HG03159 (cell line): Measurements from ENCODE around the gene CD2.

Experiments
- ATAC-seq: cut with Tn5 transposase; IDR thresholded peaks from one replicate; pipeline ENCODE4 v1.9.1; 2021; ENCODE audit warnings: mild to moderate bottlenecking, moderate library complexity; ENCODE audit not compliant: unreplicated experiment

Gene CD2

DNA sequence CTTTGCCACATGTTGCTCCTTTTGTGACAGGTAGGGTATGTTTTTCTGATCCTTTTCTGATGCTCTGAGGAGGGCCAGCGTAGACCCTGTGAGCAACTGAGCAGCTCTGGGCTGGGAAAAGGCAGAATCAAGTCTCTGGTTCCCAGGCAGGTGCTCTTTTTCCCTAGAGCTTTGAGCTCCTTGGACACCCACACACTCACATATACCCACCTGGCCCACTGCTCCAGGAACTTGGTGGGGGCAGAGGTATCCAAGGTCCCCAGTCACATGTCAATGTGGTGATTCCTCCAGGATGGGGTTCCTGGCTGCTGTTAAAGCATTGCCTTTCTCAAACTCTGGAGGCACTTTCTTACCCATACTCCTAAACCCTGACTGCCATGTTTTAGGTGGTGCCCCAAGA is 5.4 kb downstream of the CD2 start:
- no peak for ATAC-seq

DNA sequence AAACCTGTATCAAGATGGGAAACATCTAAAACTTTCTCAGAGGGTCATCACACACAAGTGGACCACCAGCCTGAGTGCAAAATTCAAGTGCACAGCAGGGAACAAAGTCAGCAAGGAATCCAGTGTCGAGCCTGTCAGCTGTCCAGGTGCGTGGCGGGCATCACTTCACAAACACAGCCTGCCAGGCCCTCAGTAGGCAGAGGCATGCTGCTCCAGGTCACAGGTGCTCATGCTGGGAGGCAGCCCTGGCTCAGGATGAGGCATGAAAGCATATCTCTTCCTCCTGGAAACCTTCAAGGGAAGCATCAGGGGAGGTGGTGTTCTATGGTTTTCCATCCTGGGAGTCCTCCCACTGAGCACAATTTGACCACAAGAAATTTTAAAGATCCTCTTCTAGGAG is 6.3 kb downstream of the CD2 start:
- ATAC-seq, result no peak

GRCh38 chr1:116760996-116761665 is 6.9 kb downstream of the CD2 start:
- no peak for ATAC-seq

GRCh38 chr1:116762281-116762680 is 8.1 kb downstream of the CD2 start:
- no peak for ATAC-seq

GRCh38 chr1:116762781-116763115 is 8.5 kb downstream of the CD2 start:
- no peak for ATAC-seq

DNA sequence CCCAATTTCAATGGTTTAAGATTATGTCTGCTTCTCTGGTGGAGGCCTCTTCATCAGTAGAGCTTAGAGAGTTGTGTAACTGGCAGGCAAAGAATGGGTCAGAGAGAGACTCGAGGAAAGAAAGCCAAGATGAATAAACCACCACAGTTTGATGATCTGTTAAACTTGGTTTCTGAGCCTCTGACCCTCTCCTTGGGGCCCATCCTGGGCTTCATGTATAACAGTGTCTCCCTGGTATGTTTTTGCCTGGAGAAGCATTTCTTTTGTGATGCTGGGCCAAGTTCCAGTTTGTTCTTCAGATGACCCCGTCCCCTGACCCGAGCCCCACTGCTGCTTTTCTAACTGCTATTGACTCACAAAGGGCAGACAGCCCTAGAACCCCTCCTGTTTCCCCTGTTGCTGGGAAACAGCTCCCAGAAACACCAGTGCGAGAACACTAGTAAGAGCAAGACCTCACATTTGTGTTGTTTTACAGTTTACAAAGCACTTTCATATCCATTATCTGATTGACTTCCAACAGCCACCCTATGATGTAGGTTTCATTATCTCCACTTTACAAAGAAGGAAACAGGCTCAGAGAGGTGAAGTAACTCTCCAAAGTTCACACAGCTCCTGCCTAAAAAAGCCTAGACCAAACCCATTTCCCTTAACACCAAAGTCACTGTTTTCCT is 9.0 kb downstream of the CD2 start:
- ATAC-seq, result no peak

DNA sequence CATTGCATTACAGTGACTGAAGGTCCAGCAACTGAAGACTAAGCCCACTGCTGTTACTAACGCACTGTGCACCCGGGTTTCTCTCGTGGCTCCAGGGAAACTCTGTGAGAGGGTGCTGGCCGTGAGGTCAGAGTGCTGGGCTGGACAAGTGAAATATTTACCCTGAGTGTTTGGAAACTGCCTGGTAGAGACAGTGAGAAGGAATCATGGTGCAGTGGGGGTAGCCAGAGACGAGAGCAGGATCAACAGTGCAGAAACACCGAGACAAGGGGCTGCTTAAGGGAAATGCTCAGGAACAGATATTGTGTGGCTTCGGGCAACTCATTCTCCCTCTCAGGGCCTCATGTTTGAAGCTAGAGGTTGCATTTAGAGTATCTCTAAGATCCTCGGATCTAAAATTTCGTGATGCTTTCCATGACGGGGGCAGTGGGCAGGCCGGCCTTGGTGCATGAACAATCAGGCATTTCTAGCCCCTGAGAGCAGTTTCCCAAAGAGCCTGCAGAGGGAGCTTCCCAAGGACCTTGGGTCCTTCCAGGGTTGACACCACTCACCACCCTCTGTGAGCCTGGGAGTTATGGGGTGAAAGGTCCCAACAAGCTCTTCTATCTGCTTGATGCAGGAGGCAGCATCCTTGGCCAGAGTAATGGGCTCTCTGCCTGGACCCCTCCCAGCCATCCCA is 9.7 kb downstream of the CD2 start:
- ATAC-seq, result no peak

DNA sequence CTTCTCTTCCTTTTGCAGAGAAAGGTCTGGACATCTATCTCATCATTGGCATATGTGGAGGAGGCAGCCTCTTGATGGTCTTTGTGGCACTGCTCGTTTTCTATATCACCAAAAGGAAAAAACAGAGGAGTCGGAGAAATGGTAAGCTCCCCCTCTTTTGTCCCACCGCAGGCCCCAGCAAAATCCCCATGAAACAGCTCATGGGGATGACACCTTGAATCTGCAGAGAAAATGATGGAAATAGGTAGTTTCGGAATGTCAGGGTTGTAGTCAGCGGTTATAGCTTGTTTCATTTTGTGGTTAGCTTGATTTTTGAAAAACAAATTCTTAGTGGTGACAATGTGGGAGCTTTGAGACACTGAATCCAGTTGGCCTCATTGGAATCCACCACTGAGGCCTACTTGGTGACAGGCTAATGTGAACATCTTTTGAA is 10.3 kb downstream of the CD2 start:
- no peak for ATAC-seq

GRCh38 chr1:116764906-116765862 is 11.0 kb downstream of the CD2 start:
- no peak for ATAC-seq

GRCh38 chr1:116765962-116766361 is 11.7 kb downstream of the CD2 start:
- ATAC-seq, result no peak

DNA sequence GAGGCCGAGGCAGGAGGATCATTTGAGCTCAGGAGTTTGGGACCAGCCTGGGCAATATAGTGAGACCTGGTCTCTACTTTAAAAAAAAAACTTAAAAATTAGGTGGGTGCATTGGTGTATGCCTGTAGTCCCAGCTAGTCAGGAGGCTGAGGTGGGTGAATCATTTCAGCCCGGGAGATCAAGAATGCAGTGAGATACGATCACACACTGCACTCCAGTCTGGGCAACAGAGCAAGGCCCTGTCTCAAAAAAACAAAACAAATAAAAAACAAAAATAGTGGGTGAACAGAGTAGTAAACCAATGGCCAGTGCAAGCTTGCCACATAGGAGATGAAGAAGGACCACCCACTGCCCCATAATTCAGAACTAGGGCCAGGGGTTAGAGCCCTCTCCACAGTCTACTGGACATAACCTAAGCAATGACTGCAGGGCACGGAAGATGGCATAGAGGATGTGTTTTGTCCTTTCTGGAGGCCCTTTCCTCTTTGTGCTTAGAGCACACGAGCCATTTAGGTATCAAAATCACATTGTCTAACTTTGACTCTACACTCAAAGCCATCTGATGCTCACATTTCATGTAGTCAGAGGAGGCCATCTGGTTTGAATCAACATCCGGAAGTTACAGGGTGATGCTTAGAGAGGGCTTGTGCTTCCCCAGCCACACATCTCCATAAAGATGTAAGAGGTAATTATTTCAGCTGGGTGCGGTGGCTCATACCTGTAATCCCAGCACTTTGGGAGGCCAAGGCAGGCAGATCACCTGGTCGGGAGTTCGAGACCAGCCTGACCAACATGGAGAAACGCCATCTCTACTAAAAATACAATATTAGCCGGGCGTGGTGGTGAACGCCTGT is 12.6 kb downstream of the CD2 start:
- no peak for ATAC-seq

GRCh38 chr1:116767782-116768382 is 13.7 kb downstream of the CD2 start:
- no peak for ATAC-seq

- ATAC-seq, result no peak
Observed at GRCh38 chr1:116768416-116769103, 14.3 kb downstream of the CD2 start.

DNA sequence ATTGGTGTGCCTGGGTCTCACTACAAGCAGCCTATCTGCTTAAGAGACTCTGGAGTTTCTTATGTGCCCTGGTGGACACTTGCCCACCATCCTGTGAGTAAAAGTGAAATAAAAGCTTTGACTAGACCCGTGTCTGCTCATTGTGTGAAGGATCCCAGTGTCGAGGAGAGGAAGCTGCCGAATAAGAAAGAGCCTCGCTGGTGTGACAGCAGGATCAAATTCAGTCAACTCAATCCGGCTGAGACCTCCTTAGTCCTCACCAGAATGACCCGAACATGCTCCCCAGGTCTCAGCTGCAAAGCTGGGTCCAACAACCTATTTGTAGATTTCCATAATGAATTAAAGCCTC is 14.8 kb downstream of the CD2 start:
- ATAC-seq, result peak; percentile 25

DNA sequence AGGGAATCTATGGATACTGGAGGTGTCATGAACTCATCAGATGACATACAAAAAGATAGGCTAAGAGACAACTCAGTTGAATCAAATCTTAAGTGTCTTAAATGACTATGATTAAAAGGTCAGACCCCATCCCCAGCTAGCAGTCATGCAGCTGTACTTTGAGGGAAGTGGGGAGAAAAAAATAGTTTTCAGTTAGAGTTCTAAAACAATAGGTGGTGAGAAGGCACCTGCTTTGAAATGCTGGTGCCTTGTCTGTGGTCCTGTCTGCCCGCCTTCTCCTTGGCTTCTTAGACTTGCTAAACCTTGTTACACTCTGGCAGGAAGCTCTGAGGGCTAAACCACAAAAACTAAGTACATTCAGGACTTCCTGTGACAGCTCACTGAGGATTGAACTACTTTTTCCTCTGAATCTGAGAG is 15.3 kb downstream of the CD2 start:
- peak; percentile 65 for ATAC-seq

- ATAC-seq, result no peak
Observed at GRCh38 chr1:116769994-116770393, 15.8 kb downstream of the CD2 start.

DNA sequence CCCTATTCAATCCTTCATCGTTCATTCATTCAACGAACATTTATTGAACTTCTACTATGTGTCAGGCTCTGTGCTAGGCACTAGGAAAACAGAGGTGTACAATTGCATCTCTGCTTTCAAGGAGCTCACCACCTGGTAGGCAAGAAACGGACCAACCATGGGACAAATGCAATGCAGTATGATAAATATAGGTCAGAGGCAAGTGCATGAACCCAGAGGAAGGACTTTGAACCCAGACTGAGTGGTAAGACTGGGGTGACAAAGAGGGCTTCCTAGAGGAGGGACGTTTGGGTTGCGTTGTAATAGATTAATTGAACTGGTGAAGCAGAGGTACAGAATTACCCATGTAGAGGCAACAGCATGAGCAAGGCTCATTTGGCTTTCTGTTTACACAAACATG is 16.4 kb downstream of the CD2 start:
- ATAC-seq, result no peak

- no peak for ATAC-seq
Observed at GRCh38 chr1:116771997-116772647, 17.9 kb downstream of the CD2 start.

DNA sequence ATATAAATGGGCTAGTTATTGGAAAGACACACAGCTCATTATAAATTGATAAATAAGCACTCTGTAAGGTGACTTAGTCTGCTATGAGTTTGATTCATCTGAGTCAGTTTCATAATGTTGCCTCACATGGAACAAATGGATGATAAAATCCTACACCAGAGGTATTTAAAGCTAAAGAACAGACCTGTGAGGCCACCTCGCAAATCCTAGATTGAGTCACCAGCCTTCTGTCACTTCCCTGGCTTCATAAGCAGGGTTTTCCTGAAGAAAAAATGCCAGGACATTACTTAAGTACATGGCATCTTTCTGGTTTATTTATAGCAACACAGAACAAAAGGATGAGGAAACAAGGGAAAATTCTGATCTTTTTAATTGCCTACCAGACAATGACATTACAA is 18.4 kb downstream of the CD2 start:
- ATAC-seq, result no peak
